Activated CD4-positive, alpha-beta T cell treated with anti-CD3 and anti-CD28 coated beads, Interleukin-2, amount 50 U/mL, for 16 hours (primary cell): ENCODE data around the gene HOXA9.

Source experiments
- DNase-seq: peaks from one replicate; pipeline ENCODE4 v3.0.0-alpha.2; 2020

The HOXA9 gene

DNA sequence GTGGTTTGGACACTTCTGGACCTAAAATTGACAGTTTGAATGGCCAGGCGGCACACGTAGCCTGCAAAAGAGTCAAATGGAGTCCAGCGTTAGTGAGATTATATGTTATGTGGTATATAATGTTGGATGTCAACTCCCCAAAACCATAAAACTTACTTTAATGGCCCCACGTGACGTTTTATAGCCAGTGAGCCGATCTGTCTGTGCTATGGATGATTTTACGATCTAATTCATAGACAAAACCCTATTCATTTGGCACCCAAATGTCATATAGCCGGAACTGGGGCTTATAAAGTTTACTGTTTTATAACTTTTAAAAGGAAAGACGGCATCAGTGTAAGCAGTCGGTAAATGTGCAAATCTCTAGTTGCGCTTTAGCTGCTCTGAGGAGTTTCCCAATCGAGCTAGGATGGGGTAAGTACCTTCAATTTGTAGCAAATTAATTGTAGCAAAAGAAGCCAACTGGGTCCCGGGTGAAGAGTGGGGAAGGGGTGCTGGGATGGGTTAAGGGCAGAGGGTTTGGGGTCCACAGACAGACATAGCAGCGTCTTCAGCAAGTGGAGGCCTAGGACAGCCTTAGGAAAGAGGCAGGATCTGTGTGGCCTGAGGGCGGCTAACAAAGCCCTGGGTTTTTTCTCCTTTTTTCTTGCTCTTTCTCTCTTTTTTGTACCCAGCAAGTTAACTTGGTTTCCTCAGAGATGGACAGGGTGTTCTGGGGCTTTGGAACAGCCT lies 25.0 kb downstream of the HOXA9 start:
- DNase-seq, result no peak

DNA sequence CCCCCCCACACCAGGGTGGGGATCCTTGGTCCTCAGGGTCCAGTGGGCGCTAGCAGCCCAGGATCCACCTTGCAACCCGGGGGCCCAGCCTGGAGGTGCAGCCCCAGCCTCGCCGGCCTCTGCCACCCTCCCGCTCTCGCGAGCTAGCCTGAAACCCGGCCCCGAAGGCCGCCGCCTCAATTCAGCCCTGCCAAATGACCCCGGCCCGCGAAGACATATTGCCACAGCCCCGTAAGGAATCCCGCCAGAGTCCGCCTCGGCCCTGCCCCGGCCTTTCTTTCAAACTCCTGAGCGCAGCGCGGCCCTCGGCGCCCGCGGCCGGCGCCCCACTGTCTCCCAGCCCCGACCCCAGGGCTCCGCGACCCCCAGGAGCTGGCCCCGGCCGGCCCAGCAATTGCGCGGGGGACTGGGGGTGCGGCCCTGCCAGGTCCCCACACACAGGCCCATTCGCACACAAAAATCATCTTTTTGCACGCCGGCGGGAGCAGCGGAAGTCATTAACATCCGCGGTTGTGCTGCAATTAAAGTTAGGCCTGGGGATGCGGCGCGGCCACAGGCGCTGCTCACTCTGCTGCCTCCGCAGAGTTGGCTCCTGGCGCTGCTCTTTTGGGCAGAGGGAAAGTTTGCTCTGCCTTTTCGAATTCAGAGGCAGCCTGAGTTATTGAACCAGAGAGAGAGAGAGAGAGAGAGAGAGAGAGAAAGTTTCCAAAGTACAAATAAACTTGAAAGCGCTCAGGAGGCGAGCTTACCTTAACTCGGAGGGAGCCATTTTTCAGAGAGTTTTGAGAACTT lies 25.8 kb downstream of the HOXA9 start:
- no peak for DNase-seq

DNA sequence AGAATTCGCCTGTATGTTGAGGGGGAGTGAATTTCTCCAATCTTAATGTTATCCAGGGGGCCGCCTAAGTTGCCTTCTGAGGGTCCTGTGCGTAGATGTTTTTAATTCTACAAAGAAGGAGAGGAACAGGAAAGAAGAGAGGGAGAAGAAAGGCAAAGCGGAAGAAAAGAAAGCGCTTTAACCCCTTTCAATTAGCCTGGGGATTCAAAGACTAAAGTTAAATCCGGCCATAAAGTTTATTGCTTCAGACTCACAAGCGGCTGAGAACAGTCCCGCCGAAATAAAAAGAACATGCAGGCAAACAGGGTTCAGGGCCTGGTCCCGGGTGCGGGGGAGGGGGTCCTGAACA lies 26.4 kb downstream of the HOXA9 start:
- DNase-seq, result no peak

DNA sequence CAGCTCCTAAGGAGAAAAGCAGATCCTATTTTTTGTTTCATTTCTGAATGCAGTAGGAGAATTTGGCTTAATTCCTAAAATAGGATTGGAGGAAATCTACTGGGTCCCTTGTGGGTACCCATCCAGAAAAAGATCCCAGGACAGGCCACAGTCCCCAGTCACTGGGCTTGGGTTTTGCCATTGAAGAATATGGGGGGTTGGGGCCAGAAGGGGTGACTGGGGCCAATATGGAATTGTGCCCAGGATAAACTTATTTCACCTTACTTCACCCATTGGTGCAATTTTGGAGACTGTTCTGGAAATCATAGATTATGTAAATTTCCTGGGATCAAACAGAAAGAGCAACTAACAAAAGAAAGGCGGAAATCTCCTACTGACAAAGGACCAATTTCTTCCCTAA lies 26.9 kb downstream of the HOXA9 start:
- no peak for DNase-seq

DNA sequence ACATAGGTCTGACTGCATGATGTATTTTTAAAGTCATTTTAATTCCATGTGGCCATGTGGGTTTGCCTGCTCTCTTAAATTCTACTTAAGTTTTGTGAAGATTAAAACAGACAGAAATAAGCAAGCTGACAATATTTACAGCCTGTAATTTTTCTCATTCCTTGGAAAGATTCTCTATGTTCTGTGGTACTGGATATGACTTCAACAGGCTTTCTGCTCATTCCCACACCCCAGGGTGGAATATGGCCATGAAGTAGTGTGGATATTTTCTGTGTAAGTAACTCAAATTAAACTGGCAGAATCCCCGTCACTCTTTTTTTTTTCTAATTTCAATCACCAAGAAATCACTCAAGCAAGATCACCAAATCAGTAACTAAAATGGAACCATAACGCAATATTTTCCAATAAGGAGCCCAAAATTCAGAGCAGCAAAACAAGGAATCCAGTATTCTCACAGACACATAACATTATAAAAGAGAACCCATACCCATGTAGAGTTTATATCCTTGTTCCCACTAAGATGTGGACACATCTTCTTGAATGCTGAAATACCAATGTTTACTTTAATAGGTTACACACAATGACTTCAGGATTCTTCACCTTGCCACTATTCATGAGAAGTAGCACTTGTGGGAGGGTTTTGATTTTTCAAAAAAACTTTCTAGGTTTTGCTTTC lies 27.6 kb downstream of the HOXA9 start:
- no peak for DNase-seq

DNA sequence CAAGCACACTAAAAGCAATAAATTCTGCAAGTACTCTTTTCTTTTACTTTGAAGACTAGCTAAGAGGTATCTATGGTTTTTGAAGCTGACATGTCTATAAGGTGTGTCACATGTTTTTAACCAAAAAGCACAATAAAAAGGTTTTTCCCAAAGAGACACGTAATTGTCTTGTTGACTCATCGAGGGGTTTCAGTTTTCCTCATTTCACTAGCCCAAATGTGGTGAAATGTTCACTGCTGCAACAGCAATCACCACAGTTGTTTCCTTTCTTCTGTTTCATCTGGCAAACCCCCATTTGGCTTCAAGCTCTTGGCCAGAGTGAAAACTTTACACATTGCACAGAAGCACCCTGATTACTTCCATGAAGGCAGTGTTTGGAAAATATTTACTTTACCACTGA lies 30.9 kb downstream of the HOXA9 start:
- peak; percentile 84 for DNase-seq

DNA sequence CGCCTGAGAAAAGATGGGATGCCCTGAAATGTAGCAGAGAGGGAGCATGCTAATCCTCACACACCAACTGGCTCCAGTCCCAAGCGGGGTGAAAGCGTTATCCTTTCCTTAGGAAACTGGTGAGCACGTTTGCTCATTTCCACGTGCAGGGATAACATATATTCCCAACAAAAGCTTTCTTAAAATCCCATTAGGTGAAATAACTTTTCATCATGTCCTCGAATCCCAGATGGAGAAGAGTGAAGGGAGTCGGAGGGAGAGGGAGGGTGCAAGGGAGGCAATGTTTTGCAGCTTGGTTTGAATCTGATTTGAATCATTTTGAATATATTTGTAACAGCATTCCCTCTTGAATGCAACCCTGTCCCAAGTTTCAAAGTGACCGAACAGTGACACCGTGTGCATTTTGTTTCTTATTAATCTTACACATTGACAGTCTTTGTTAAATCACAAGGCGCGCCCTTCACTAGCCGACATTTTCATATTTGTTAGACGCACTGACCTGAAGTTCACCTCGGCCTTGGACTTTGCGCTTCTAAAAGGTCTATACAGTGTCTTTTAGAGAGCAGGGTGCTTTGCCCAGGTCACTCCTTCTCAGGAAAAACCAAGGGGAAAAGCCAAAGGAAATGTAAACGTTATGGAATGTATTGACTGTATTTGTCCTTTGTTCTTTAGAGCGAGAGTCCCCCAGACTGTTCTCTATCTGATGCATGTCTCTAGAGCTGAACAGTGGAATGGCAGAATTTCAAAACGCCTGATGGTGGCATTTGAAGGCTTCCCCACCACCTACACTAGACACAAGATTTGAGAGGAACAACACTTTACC lies 31.7 kb downstream of the HOXA9 start:
- DNase-seq, result no peak

DNA sequence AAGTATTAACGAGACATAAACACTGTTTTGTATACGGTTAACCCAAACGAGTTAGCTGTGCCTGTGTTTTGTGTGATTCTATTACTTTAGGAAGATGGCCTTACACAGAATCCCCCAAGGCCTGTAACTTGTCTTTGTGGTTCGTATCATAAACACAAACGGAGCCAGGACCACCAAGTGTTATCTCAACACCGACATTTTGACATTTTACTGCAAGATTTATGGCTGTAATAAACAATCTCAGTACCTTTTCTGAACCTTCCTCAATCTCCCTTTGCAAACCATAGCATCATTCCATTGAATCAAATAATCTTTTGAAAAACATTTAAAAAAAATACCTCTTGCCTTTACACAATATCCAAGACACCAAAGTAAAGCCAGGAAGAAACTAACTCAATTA lies 32.4 kb downstream of the HOXA9 start:
- no peak for DNase-seq

DNA sequence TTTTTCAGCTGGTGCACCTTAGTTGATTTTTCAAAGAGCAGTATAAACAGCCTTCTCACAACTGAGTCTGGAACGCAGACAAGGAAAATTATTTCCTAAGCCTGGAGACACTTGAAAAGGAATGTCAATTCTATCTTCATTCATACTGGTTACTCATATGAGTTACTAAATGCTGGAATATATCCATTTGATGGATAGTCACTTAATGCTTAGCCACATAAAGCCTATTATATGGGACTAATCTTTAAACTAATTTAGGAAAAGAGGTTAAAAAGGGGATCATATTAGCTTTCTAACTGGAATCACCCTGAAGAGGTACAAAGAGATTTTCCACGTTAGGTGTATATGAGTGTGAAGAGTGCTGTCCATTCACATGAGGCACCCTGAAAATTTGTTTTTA lies 33.1 kb downstream of the HOXA9 start:
- DNase-seq, result no peak

DNA sequence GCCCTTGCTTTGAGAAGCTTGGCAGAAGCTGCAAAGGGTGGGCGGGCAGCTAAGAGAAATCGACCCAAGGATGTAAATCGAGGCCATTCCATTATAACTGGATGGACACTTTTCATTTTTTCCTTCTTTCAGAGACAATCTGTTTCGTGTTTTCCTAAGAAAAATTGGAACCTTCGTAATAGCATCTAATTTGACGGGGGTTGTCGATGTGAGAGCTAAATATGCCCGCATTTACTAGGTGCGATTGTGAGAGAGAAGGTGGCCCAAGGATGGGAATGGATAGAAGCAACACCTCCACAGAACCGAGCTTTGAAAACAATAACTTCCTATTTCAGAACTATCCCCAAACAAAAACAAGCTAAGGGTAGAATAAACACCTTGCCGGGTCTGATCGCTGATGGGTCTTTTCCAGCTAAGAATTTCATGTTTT lies 33.9 kb downstream of the HOXA9 start:
- DNase-seq, result no peak

DNA sequence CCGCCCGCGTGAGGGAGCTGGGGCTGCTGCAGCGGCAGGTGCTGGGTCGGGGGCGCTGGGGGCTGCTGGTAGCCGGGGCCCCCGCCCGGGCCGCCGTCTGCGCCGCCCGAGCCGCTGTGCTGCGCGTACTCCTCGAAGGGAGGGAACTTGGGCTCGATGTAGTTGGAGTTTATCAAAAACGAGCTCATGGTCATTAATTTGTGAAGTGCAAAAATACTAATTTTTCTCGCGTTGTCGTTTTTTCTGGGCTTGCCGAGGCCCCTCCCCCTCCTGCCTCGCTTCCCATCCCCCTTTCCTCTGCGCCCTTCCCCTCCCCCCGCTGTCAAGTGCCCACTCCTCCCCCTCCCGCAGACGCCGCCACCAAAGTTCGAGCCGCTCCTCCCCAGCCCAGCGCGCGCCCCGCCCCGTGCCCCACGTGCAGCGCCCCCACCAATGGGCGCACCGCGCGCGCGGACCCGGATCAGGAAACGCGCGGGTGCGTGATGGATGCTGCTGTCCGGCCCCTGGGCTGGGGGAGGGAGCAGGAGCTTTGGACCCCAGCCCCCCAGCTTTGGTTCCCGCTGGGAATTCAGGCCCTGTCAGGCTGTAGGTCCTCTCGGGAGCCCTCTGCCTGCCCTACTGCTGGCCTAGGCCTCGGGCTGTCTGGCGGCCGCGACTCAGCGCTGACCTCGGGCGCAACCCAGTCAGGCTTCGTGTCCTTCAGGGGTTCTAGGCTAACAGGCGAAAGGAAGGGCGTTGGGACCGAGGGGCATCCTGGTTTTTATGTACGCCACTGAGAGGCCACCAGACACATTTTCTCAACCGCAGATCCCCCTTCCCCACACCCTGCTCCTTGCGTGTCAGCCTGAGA lies 34.6 kb downstream of the HOXA9 start, which contains the start of gene HOXA4:
HOXA4 (minus strand) TSS at position 218 of the 850 bp plus-strand sequence; CDS start at position 194, 24 bp downstream.
- DNase-seq, result peak; percentile 70

DNA sequence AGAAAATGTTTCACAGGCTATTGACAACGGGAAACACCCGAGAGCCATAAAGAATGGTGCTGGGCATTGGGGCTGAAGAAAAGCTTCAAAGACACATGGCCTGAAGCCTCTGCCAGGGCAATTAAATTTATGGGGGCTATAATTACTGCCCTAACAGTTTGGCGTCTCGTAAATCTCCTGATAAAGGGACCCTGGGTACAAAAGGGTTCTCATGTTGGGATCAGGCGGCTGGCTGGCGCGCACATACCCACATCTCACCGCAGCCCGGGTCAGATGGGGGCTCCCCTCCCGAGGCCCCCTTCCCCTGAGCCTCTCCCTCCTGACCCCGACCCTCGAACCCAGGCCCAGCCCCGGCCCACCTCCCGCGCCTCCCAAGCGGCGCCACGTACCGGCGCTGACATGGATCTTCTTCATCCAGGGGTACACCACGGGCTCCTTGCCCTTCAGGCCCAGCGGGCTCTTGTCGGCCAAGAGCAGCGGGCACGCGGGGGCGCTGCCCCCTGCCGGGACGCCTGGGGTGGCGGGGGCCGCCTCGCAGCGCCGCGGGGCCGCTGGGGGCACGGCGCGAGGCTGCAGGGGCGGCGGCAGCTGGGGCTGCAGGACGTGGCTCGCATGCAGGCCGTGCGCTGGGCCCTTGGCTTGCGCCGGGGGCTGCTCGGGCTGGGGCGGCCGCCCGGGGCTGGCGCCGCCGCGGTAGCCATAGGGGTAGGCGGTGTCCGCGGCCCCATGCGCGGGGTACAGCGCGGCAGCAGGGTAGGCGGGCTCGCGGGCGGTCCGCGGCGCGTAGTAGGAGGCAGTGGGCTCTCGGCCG lies 35.4 kb downstream of the HOXA9 start:
- DNase-seq, result no peak

DNA sequence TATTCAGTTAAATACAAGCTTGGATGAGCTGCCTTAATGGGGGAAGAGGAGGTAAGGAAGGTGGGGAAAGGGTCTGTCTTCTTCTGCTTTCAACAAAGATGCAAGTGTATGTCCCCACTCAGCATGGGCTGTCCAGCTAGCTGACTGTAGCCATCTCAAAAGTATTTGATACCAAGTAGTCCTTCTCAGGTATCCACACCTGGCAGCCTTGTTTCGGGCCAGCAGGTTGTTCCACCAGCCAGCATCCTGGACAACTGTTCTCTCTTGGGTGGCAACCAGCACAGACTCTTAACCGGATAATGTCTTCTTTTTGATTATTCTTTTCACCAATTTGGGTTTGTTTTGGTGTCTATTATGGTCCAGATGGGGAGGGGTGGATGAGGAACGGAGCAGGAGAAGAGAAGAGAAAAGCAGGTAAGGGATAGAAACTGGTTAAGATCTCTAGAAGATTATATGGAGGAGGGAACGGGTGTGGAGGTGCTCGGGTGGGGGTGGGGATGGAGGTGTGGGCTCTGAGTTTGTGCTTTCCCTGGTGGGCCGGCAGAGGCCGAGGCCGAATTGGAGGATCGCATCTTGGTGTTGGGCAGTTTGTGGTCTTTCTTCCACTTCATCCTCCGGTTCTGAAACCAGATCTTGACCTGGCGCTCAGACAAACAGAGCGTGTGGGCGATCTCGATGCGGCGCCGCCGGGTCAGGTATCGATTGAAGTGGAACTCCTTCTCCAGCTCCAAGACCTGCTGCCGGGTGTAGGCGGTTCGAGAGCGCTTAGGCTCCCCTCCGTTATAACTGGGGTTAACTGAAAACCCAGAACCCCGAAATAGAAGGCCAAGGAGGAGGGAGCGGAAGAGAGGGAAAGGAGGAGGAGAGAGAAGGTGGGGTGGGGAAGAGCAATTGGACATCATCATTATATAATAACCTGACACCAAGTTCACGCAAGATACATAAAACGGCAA lies 36.3 kb downstream of the HOXA9 start:
- no peak for DNase-seq

DNA sequence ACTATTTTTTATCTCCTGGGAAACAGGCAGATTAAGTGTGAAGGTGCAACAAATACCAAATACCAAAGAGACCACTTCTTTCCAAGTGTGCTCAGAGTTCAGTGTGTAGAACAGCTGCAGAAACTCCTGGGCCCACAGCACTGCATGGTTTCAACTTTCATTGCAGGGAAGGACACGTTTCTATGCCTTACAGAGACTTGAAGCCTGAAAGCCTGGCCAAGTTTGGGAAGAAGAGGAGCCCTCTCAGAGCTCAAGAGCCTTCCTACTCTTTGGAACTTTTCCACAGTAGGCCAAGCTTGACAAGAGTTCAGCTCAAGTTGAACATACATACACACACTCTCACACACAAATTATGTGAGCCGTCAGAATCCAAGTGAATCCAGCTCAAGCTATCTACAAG lies 37.3 kb downstream of the HOXA9 start:
- no peak for DNase-seq

DNA sequence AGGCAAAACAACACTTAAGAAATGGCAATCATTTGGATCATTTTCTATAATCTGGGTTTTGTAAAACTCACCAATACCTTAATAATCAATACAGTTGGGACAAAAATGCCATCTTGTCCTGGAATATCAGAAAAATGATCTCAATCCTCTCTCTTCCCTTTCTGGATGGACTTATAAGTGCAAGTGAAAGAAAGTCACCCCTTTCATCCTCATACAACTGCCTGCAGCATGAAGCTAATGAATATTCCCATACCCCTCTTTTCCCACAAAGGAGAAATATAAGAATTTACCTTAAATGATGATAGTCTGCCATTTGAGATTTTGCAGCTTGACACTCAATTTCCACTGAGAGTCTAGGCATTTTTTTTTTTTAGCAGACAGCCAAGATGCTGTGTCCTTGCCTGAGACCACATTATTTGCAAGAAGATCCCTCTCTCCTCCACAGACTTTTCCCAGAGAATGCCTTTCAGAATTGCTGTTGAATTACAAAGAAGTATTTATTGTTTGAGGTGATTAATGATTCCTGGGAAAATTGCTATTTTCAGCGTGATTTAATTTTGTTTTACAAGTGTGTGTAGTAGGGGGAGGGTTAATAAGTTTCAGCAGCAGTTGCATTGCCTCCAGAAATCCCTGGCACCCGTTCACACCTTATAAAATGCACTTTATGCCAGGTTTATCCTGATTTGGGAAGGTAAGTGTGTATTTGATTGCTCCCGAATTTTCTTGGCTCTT lies 38.6 kb downstream of the HOXA9 start:
- DNase-seq, result no peak

DNA sequence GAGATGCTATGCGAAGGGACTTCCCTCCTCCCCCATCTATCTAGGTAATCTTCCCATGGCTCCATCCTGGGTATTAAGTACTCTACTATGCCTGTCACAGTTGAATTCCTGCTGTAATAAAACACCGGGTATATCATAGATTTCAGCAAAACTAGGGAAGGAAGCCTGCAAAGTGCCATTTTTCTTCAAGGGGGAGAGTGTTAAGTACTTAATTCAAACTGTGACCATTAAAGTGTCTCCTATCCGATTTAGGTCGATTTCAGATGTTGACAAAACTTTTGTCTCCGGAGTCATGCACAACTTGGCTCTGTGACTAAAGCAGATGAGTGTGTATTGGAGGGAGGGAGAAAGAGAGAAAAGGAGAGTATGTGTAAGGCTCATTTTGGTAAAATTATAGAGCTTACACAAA lies 39.3 kb downstream of the HOXA9 start:
- no peak for DNase-seq

DNA sequence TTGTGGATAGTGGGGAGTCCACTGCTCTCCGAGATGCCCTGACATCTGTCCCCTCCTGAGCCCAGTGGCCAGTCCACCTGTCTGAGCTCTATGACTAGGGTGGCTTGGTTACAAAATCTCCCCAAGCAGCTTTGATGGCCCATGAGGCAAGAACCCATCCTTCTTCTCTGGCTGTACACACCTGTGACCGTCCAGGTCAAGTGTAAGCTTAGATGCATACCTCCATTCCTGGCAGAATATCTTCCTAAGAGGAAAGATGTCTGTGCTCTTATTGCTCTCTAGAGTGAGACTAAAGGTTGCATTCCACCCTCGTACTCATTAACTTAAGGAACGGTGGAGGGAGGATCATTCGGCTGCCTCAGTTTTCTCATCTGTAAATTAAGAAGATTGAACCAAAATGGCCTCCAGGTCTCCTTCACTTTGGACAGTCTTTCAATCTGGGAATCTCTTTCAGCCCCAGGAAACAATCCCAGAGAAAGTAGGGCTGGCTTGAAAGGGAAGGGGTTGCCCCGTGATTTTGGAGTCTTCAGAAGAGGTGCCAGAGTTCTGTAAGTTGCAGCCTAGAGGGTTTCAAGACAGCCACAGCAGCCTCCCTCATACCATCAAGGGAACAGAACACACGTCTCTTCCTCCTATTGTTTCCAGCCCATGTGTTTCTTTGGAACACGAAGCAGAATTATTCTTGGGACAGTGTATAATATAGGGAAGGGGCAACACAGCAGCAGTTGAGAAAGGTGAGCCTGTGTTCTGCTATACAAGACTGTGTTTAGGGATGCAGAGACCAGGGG lies 40.2 kb downstream of the HOXA9 start:
- DNase-seq, result no peak
